Esophagus squamous epithelium (tissue), 5 donors: ENCODE measurements around the gene PSMD13. TPM values are rescaled to one million over a fixed set of nuclear protein-coding genes. Genes with fewer than 3 reads are reported as not detected.
"Not testable (repeated sequence)": the region's sequence is repeated elsewhere in the genome, so short reads cannot be mapped to it uniquely, and the experiment has no call there.

Source experiments
- DNase-seq: peaks from one replicate; lab custom pipeline; 2025; lab: John Stamatoyannopoulos, UW
- H3K27ac ChIP-seq, 4 donors: fragments of 200-600 bp; sonication (generic); one replicate each; pipeline ENCODE4 v1.5.1; 2016 to 2019; ENCODE audit warnings: mild to moderate bottlenecking in 1 of 4
- H3K27me3 ChIP-seq, 4 donors: fragments of 200-600 bp; sonication (generic); 1 replicate in 3 of 4; 2 replicates in 1 of 4; pipeline versions ENCODE4 v1.5.1 to v1.6.0; 2017 to 2021; ENCODE audit warnings: antibody characterized with exemption in 1 of 4
- H3K36me3 ChIP-seq, 3 donors: fragments of 200-600 bp; sonication (generic); one replicate each; pipeline ENCODE4 v1.5.1; 2016 to 2019
- H3K4me1 ChIP-seq, 3 donors: fragments of 200-600 bp; sonication (generic); one replicate each; pipeline ENCODE4 v1.5.1; 2017 to 2019
- H3K4me3 ChIP-seq, 4 donors: fragments of 200-600 bp; sonication (generic); 1 replicate in 3 of 4; 2 replicates in 1 of 4; pipeline ENCODE4 v1.5.1; 2016 to 2019; ENCODE audit warnings: mild to moderate bottlenecking in 2 of 4, moderate library complexity in 1 of 4
- H3K9me3 ChIP-seq, 3 donors: fragments of 200-600 bp; sonication (generic); one replicate each; pipeline ENCODE4 v1.5.1; 2016 to 2019
- POLR2A ChIP-seq, 4 donors: fragments of 450-650 bp; IDR thresholded peaks; one replicate each; pipeline ENCODE4 v1.6.1; 2017; ENCODE audit warnings: antibody characterized with exemption in 4 of 4, mild to moderate bottlenecking in 4 of 4, moderate library complexity in 3 of 4
- WGBS, 2 donors: methylation state at CpG; one replicate each; pipeline ENCODE4 v1.1.5; 2018; 5-methylcytosine and 5-hydroxymethylcytosine counted together
- intact Hi-C: fragments of 100-400 bp; cut with DNase I; formaldehyde crosslinking; loops from one replicate; pipeline ENCODE4 v1.15.0; 2022
- total RNA-seq, 4 donors: library from RNA; depleted of rRNA; stranded (reverse); fragments of >200 nt; gene quantifications; one replicate each; pipeline ENCODE4 v1.1.0, GENCODE V29; 2016
- TF ChIP-seq, protein P1 (sequence below), 6 experiments: fragments of 450-650 bp in 4 of 6; fragments of 200-600 bp in 2 of 6; sonication (generic) in 2 of 6; IDR thresholded peaks; one replicate each; pipeline ENCODE4 v1.5.1; 2016 to 2019; ENCODE audit warnings: antibody characterized with exemption in 6 of 6, mild to moderate bottlenecking in 4 of 6, moderate library complexity in 4 of 6
- donor health status: DM: yes; HTN: yes; CAD: no.

The PSMD13 gene
- total RNA-seq, result 100 to 1,000 TPM in 2 of 4 donors, 10 to 100 TPM in 2; 46.4 to 116 (median 105) TPM

DNA sequence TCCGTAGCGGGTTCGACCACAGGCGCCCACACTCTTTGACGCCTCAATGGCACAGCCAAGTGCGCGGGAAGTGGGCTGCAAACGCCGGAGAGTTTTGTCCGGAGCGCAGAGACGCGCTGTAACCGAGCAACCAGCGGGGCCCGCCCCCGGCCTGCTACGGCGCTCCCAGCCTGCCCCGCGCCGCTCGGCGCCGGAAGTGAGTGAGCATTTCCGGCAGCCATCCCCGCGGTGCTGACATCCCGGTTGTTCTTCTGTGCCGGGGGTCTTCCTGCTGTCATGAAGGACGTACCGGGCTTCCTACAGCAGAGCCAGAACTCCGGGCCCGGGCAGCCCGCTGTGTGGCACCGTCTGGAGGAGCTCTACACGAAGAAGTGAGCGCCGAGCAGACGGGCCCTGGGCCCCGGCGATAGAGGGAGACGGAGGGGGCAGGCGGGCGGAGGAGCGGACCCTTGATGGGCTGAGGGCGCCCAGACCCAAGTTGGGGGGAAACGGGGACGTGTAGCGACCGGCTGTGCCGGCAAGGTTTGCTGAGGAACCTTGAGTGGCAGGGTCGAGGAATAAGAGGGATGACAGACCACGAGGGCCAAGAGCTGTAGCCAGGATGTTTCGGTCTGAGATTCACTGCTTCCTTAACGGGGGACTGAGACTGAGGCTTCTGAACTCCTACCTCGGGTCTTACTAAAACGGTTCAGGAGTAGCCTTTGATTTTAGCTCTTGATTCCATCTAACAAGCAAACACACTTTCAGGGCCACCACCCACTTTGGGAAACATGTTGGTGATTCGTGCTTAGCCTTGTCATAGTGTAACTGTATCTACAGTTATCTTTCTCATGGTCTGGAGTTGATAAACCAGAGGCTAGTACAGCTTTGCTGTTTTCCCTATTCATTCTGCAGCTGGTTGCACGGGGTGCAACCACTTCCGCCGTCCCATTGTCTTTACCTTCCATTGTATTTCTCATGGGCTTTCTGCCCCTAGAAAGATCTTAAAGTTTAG, at the start of gene PSMD13:
PSMD13 (plus strand) TSS at position 203 of the 994 bp plus-strand sequence; CDS start at position 277, 74 bp downstream.
- TF ChIP-seq, protein P1, sequence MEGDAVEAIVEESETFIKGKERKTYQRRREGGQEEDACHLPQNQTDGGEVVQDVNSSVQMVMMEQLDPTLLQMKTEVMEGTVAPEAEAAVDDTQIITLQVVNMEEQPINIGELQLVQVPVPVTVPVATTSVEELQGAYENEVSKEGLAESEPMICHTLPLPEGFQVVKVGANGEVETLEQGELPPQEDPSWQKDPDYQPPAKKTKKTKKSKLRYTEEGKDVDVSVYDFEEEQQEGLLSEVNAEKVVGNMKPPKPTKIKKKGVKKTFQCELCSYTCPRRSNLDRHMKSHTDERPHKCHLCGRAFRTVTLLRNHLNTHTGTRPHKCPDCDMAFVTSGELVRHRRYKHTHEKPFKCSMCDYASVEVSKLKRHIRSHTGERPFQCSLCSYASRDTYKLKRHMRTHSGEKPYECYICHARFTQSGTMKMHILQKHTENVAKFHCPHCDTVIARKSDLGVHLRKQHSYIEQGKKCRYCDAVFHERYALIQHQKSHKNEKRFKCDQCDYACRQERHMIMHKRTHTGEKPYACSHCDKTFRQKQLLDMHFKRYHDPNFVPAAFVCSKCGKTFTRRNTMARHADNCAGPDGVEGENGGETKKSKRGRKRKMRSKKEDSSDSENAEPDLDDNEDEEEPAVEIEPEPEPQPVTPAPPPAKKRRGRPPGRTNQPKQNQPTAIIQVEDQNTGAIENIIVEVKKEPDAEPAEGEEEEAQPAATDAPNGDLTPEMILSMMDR (IDR thresholded peaks at IDR 0.05), result no peak
- TF ChIP-seq POLR2A (IDR thresholded peaks at IDR 0.05), result peak in 2 of 4 donors; percentile 19 to 63
- Histone ChIP-seq H3K4me1 (peaks cover 11 to 35% (median 22%) of the 10 kb centered on the region in 3 donors), H3K4me3 (peak within 1 kb of the TSS; percentile 60 to 87 (median 84)), H3K9me3 (no peaks in the 10 kb centered on the region), H3K27me3 (no peaks in the 10 kb centered on the region), H3K27ac (peak within 1 kb of the TSS; percentile 87 to 99 (median 98)), H3K36me3 (peaks cover 0 to 36% (median 9%) of the 10 kb centered on the region in 3 donors)
- DNase-seq, result peak; percentile 34
- intact Hi-C loops, result loop anchor here (10.0 kb wide), 1 partner anchor 268 kb away; the partner anchor contains the start of gene RNH1
- WGBS, 2 donors, result 3 to 9% methylated on average over 10 to 13 of the region's 62 CpGs

DNA sequence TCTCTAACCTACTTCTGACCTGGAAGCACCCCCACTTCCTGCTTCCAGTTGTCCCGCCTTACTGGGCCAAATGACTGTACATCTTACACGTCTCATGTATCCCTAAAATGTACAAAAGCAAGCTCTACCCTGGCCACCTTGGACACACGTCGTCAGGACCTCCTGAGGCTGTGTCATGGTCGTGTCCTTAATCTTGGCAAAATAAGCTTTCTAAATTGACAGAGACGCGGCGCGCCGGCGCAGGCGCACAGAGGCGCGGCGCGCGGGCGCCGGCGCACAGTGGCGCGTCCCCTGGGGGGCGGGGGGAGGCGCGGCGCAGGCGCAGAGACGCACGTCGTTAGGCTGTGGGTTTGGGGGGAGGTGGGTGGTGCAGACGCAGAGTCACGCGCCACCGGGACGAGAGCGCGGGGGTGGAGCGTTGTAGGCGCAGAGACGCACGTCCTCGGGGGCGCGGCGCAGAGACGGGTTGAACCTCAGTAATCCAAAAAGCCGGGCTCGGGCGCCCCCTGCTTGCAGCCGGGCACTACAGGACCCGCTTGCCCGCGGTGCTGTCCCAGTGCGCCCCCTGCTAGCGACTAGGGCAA, 47.5 kb upstream of the PSMD13 start:
- H3K9me3 ChIP-seq, intact Hi-C loops, DNase-seq, H3K27me3 ChIP-seq, H3K4me3 ChIP-seq, H3K27ac ChIP-seq, H3K4me1 ChIP-seq, H3K36me3 ChIP-seq: not testable (repeated sequence)
- WGBS, 2 donors, result 92% methylated on average over 14 of the region's 55 CpGs; no CpG with 5 or more reads in 1 of the 2 donors

DNA sequence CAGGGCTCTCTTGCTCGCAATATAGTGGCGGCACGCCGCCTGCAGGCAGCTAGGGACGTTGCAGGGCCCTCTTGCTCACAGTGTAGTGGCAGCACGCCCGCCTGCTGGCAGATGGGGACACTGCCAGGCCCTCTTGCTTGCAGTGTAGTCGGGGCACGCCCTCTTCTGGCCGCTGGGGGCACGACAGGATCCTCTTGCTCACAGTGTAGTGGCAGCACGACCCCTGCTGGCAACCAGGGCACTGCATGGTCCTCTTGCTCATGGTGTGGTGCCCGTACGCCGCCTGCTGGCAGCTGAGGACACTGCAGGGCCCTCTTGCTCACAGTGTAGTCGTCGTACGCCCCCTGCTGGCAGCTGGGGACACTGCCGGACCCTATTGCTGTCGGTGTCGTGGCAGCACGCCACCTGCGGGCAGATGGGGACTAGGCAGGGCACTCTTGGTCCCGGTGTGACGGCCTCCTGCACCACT, 46.9 kb upstream of the PSMD13 start:
- H3K27ac ChIP-seq, H3K9me3 ChIP-seq, DNase-seq, H3K4me1 ChIP-seq, H3K27me3 ChIP-seq, intact Hi-C loops, H3K4me3 ChIP-seq, H3K36me3 ChIP-seq: not testable (repeated sequence)
- WGBS, 2 donors, result 20% methylated on average over 1 of the region's 25 CpGs; no CpG with 5 or more reads in 1 of the 2 donors

DNA sequence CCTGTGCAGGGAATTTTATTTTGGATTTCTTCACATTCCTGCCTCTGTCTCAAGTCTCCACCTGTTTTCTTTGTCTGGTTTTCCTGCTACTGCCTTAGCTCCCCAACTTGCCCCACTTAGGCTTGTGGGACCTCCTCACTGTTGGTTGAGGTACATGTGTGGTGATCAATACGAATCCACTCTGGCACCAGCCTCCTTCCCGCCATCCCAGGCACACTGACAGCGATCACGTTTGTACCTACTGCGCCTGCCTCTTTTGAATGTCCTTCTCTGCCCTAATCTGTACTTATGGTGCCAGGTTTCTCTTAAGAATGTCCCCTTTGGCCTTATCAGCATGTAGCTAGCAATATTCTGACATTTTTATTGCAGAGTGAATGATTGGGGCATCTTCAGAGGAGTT, 46.2 kb upstream of the PSMD13 start:
- H3K4me3 ChIP-seq, H3K9me3 ChIP-seq, H3K4me1 ChIP-seq, H3K36me3 ChIP-seq, H3K27me3 ChIP-seq, DNase-seq, H3K27ac ChIP-seq, intact Hi-C loops: not testable (repeated sequence)
- 73 to 88% methylated on average over 4 to 5 of the region's 5 CpGs for WGBS, 2 donors

DNA sequence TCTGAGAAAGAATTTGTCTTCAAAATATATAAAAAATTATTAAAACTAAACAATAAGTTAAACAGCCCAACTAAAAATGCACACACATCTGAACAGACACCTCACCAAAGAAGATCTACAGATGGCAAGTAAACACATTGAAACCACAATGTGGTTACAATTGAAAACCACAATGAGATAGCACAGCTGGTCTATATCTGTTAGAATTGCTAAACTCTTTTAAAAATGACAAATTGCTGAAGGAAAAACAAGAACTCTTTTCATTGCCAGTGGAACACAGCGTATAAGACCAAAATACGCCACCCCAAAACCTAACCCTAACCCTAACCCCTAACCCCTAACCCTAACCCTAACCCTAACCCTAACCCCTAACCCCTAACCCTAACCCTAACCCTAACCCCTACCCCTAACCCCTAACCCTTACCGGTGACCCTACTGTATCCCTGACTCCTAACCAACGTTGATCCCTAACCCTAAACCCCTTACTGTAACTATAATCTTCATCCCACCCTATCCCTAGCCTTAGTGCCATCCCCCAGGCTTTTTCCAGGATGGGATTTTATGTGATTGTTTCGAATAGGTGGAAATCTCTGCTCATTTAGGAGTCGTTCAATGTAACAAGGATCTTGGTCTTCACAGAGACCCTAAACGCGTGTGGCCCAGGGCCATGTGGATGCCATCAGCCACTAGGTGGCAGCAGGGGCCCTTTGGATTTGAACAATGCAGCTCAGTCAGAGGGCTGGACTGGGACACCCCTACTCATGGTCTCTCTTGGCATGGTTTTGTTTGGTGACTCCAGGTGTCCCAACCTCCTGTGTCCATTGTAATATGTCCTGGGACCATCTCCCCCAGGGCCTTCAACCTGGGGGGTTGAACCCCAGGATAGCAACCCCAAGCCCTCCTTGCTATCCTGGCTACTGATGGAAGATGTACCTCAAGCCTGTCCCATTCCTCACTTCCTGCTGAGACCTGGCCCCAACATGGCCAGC, 45.0 kb upstream of the PSMD13 start:
- DNase-seq, H3K36me3 ChIP-seq, H3K27me3 ChIP-seq, H3K4me3 ChIP-seq, H3K27ac ChIP-seq, H3K4me1 ChIP-seq, intact Hi-C loops, H3K9me3 ChIP-seq: not testable (repeated sequence)
- 35 to 67% methylated on average over 2 of the region's 8 CpGs for WGBS, 2 donors
- TF ChIP-seq, protein P1 (IDR thresholded peaks at IDR 0.05), result peak in 4 of 6 experiments; percentile 14 to 48 (median 20)

DNA sequence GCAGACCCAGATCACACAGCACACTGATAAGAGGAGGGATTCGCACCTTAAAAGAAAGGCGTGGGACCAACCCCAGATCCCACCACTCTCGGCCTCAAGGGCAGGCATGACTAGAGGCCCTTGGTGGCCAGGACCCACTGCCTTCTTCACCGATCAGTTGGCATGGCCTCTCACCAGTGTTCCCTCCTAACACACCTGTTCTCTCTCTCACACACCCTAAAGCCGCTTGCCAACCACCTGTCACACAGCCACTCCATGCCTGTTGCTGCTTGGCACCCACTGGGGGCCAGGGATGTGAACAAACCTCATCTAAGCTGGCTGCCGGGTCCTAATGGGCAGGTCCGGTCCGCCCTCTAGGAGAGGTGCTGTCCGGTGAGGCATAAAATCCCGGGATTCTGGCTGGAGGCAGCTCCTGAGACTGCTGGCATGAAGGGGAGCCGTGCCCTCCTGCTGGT, 44.1 kb upstream of the PSMD13 start, which contains the start of gene SCGB1C1:
SCGB1C1 (plus strand) TSS at position 405 of the 455 bp plus-strand sequence; CDS start at position 427, 22 bp downstream.
- H3K36me3 ChIP-seq, result not testable (repeated sequence)
- no CpG with 5 or more reads among the region's 11 CpGs for WGBS, 2 donors

DNA sequence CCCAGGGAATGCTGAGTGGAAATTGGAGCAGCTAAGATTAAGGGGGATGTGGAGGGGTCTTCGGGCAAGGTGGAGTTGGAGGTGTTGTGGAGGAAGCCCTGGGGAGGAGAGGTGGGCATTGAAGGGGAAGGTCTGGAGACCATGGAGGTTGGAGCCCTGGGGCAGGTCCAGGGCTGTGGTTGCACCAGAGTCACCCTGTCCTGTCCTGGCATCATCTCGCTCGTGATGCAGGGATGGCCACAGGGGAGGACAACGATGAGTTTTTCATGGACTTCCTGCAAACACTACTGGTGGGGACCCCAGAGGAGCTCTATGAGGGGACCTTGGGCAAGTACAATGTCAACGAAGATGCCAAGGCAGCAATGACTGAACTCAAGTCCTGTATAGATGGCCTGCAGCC, 43.3 kb upstream of the PSMD13 start:
- H3K4me3 ChIP-seq, H3K9me3 ChIP-seq, H3K36me3 ChIP-seq, H3K4me1 ChIP-seq, H3K27ac ChIP-seq, intact Hi-C loops, H3K27me3 ChIP-seq, DNase-seq: not testable (repeated sequence)
- WGBS, 2 donors, result 56 to 63% methylated on average over 5 of the region's 5 CpGs

More for the DNA sequence above, 44.1 kb upstream of the PSMD13 start, which contains the start of gene SCGB1C1:
- H3K27me3 ChIP-seq, H3K27ac ChIP-seq, H3K4me3 ChIP-seq, intact Hi-C loops, DNase-seq, H3K4me1 ChIP-seq, H3K9me3 ChIP-seq: not testable (repeated sequence)
